Measurements from ENCODE around the gene DDB1. TPM values are rescaled to one million over a fixed set of nuclear protein-coding genes. Genes with fewer than 3 reads are reported as not detected.

Gene DDB1
- polyA plus RNA-seq, 5 donors, result 164 to 194 (median 176) TPM

DNA sequence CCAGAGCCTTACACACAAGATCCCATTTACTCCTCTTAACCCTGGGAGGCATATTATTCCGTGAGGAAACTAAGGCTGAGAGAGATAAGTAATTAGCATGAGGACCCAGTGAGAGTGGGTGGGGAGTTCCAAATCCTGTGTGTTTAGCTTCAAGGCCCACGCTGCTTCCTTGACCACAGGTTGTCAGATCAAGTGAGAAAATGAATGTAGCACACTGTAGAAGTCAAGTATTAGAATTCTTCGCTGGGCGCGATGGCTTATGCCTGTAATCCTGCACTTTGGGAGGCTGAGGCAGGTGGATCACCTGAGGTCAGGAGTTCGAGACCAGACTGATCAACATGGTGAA, 25.0 kb upstream of the DDB1 start:
- no peak for DNase-seq

DNA sequence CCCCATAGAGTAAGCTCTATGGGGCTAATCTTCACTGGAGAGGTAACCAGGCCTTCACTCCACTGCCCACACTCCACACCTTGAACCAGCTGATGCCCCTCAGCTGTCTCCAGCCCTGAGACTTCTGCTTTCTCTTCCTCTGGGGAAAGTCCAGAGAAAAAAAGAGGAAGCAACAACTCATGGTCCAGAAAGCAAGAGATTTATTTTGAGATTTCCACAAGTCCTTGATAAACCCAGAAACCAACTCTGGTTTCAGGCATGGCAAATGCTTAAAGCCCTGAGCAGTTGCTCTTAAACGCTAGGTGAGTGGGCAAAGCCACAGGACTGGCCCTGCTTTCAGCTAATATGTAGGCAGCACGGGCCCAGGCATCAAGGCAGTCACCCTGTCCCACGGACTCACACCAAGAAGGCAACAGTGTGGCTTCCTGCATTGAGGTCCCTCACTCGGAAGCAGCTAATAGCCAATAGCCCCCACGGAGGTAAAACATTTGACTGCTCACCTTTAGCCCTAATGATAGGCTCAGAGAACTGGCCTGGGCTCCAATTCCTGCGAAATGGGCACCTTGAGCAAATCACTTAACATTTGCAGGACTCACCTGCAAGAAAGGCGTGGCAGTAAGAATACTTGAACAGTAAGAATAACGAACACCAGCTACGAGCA, 24.5 kb upstream of the DDB1 start:
- no peak for DNase-seq

DNA sequence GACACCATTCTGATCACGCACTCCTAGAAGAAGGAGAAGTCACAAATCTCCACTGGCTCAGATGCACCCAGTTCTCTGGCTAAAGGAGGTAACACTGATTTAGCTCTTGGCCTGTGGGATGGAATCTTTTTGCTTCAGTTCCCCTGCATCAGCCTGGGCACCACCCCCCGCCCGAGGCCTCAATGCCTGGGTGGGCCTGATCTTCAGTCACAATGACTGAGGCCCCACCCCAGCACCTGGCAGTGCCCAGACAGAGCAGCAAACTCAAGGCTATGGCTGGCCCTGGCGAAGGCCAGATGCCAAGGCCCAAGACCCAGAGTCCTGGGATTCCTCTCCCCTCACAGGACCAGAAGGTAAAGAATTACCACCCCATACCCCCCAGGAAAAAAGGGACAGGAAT, 23.8 kb upstream of the DDB1 start:
- no peak for DNase-seq

DNA sequence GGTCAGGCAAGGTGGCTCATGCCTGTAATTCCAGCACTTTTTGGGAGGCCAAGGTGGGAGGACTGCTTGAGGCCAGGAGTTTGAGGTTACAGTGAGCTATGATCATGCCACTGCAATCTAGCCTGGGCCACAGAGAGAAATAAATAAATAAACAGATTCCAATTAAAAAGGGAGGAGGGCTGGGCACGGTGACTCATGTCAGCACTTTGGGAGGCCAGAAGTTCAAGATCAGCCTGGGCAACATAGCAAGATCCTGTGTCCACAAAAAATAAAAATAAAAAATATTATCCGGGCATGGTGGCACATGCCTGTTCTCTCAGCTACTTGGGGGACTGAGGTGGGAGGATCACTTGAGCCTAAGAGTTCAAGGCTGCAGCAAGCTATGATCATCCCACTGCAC, 21.3 kb upstream of the DDB1 start:
- DNase-seq, result no peak

DNA sequence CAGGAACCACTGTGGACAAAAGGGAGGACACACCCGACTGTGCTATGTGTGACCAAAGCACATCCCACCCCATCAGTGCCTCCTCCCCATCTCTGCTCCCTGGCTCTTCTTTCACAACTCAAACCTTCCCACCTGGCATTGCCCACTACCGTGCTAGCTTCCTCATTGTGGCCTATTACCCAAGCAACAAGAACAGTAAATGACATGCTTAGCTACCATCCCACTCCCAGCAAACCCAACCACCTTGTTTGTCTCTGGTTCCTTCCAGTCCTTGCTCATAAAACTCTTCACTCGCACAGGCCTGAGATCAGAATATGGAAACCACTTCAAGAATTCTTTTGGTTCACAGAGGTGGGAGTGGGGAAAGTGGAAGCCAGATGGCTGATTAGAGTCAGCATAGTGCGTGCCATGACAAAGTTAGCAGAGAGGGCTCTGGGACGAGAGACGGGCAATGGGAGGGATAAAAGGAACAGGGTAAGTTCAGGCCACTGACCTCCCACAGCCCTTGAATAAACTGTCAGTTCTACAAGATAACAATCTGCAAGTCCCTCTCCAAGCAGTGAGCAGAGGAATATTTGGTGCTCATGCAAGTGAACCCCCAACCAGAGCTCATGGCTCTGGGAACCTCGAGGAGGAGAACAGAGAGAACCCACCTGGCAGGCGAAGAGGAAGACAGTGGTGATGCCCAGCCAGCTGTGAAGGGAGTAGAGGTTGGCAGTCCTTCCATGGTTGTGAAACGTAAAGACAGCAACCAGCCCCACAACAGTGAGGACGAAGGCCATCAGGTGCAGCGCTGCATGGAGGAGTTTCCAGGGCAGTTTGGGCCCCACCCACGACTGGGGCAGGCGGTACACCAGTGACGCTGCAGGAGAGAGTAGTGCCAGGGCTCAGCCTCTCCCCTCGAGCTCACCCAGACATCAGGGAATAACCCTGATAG, 20.5 kb upstream of the DDB1 start:
- DNase-seq, result no peak

DNA sequence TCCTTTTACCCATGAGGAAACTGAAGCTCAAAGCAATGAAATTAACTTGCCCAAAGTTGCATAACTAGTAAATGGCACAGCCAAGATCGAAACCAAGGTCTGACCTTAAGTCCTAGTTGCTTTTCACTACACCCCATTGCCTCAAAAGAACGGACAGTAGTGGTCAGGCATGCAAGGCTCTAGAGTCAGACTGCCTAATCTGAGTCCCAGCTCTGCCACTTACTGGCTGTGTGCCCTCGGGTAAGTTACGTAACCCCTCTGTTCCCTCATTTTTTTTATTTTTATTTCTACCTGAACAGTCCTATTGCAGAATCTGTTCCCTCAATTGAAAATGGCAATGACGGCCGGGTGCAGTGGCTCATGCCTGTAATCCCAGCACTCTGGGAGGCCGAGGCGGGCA, 19.1 kb upstream of the DDB1 start:
- no peak for DNase-seq

DNA sequence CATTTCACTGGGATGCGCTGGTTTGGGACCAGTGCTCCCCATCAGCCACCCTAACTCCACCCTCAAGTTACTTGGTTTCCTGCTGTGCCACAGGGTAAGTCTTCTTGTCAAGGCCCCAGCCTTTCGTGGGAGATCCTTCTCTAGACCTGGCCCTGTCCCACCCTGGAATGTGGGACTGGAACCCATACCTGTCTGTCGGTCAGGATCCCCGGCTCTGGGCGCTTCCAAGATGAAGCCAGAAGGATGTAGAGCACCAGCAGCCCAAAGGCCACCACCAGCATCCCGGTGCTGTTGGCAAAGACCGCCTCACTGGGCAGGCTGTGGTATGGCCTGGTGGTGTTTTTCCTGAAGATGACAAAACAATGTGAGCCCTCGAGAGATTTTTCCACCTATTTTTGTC, 17.9 kb upstream of the DDB1 start:
- DNase-seq, result no peak

DNA sequence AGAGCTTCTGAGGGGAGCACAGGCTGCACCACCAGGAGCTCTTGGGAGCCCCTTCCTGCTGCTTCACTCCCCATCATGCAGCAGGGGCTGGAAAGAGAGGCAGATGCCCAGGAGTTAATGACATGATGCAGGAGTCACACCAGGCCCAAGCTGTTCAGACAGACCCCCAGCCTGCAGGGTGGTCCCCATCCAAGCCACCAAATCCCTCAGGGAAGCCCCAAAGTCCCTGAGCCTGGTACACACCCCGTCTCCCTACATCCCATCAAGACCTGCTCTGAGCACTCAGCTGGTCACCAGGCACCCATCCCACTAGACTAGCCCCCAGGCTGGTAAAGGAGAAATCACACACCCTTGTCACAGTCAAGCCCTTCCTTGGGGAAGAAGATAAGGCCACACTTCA, 17.4 kb upstream of the DDB1 start:
- no peak for DNase-seq

DNA sequence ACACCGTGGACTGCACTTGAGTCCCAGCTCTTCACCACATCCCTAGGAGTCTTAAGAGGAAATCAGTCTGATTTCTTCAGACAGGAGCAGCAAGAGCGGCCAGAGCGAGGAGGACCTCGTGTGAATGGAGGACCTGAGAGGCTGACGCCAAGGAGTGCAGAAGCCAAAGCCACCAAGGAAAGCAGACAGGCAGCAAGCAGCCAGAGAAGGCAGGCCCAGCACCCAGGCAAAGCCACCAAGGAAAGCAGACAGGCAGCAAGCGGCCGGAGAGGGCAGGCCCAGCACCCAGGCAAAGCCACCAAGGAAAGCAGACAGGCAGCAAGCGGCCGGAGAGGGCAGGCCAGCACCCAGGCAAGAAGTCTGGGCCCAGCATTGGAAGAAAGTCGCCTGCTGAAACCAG, 17.0 kb upstream of the DDB1 start:
- no peak for DNase-seq

DNA sequence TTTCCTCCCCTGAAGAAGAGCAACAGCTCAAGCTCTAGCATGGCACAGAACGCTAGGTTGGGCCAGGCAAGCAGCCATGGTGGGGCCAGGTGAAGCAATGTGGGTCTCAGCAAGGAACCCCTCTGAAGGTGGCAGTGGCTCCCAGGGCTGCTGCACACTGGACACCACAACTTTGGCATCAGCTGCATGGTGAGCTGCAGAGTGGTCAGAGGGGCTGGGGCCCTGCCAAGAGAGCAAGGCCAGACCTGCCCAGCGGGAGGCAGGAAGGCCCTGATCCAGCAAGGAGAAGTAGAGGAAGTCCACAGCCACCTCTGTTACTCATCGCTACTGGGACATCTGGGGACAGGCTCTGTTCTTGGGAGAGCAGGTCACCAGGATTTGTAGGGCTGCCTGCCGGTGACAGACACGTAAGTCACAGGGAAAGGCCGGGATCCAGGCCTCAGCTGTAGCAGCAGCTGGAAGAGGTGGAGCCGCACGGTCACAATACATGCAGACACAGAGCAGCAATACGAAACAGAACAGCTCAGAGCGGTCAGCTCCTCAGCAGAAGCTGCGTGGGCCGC, 16.4 kb upstream of the DDB1 start:
- no peak for DNase-seq

DNA sequence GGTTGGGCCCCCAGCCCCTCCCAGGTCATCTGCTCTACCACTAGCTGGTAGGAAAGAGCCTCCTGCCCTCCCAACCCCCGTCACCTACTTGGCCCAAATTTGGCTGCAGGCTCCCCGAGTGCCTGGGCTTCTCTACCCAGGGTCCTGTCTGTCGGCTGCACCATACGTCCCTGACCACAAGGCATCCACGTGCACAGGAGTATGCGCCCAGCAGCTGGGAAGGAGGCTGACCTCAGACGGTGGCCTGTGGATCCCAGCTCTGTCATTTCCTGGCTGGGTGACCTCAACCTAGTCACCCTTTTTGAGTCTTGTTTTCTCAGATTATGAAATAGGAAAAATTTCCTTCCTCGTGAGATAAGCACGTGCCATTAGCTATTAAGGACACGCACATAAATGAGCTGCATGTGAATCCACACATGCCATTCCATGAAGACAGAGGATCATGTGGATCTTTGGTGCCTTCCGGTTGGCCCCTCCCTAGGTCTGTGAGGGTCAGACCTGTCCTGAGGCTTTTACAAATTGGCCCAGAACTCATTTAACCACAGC, 15.1 kb upstream of the DDB1 start:
- DNase-seq, result no peak

DNA sequence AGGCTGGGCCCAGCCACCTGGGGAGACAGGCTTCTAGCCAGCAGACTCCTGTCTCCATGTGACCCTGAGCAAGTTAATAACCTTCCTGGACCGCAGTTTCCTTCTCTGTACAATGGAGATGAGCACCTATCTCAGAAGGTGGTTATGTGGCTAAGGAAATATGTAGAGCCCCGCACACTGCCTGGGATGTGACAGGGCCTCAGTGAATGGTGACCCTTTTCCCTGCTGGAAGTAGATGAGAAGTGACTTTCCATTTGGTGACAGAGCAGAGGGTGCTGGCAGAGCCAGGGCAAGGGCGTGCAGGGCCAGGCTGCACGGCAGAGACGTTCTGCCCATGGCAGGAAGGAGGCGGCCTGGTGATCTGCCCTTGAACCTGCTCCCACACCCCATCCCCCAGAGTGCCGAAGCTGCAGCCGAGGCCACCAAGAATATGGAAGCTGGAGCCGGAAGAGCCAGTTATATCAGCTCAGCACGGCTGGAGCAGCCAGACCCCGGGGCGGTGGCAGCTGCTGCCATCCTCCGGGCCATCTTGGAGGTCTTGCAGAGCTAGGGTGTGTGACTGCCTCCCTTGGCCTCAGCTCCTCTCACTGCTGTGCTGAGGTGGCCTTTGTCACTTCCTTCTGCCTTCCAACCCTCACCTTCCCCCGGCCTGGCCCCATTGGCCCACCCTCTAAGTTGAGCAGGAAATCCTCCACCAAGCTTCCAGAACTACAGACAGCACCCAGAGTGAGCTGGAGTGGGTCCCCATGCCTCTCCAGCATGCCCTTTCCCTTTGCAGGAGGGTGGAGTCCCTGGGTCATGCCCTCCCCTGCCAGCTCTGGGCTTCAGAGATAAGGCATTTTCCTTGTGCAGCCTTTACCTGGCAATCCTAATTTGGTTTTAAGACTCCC, 13.3 kb upstream of the DDB1 start:
- no peak for DNase-seq

DNA sequence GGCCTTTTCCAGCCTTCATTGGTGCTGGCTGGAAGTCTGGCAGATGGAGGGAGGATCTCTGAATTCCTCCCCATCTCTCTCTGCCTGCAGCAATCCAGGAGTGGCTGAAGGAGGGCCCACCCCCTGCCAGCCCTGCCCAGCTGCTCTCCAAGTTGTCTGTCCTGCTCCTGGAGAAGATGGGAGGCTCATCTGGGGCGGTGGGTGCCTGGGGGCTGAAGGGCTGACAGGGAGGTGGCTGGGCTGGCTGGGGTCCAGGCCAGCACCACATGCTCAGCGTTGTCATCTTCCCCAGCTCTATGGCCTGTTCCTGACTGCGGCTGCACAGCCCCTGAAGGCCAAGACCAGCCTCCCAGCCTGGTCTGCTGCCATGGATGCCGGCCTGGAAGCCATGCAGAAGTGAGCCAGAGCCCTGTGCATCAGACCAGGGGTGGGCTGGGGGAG, 12.3 kb upstream of the DDB1 start:
- no peak for DNase-seq

DNA sequence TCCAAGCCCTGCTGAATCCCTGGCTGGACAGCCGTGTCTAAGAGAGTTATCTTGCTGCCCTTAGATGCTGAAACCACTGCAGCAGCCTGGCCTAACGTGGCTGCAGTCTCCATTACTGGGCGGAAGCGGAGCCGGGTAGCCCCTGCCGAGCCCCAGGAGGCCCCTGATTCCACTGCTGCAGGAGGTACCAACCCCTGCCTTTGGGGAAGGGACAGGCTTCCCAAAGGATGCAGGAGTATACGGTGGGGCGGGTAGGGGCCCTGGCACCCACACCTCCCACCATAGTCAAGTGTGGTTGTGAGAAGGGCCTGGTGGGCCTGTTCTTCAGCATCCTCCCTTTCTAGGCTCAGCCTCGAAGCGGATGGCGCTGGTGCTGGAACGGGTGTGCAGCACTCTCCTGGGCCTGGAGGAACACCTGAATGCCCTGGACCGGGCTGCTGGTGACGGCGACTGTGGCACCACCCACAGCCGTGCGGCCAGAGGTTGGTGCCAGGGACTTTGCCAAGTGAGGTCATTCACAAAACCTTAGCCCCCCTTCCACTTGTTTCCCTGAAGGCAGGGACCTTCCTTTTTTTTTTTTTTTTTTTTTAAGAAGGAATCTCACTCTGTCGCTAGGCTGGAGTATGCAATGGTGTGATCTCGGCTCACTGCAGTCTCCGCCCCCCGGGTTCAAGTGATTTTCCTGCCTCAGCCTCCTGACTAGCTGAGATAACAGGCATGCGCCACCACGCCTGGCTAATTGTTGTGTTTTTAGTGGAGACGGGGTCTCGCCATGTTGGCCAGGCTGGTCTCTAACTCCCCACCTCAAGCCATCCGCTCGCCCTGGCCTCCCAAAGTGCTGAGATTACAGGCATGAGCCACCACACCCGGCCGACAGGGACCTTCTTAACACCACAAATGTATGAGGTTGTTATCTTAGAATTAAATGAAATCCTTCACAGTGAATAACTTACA, 11.2 kb upstream of the DDB1 start:
- no peak for DNase-seq

DNA sequence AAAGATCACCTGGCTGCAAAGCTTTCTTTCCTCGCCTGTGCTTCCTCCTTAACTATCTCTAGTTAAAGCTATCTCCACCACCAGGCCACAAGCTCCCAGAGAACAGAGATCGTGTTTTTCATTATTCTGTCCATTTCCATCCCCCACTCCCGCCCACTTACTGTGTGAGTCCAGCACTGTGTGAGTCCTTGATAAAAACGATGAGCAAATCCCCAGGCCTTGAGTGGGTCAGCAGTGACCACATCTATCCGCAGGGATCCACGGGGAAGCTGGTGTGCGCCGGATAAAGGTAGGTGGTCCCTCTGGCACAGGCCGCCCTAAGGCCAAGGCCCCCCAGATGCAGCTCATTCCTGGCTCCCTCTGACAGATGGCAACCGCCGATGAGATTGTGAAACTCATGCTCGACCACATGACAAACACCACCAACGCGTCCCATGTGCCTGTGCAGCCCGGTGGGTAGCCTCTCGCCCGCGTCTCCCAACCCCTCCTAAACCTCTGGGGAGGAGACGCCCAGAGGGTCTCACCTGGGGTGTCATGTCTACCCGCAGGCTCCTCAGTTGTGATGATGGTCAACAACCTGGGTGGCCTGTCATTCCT, 9.4 kb upstream of the DDB1 start:
- DNase-seq, result no peak

DNA sequence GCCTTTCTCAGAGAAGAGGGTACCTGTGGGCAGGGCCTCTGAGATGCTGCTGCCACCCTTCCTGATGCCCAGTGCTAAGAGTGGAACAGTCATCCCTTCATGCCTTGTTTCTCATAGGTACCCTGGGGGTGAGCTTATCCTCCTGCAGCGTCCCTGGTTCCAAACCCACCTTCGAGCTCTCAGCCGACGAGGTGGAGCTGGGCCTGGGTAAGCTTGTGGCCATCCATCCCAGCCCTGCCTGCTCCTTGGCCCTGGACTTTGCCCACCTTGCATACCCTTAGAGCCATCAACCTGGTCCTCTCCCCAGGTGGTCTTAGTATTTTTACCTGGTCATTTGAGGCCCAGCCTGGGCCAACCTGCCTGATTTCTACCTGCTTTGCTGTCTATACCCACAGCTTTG, 8.8 kb upstream of the DDB1 start:
- DNase-seq, result no peak

DNA sequence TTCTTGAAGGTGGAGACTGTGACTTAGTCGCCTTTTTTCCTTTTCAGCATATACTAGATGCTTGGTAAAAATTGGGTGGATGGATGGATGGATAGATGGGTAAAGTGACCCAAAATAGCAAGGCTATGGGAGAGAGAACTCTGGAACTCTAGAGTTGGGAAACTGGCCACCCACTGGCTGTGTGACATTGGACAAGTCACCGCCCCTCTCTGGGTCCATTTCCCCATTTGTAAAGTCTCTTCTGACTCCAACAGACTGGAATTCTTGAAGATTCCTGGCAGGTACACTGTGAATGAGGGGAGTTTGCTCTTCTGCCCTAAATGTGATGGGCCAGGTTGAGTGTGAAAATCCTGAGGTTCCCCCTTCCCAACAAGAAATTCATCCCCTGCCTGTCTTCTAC, 8.1 kb upstream of the DDB1 start:
- DNase-seq, result no peak

DNA sequence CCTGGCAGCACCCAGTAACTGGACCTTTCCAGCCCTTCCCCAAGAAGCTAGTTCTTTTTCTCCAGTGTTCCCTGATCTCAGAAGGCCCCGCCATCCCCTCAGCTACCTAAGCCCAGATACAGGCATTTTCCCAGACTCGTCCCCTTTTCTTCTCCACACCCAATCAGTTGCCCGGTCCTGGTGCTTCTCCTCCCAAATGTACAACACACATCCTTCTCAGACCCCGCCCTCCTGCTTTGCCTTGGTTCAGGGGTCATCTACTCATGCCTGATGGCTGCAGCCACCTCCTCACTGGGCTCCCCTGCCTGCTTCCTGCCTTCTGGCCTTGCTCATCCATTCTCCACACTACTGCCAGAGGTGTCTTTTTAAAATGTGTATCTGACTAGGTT, 6.6 kb upstream of the DDB1 start:
- no peak for DNase-seq

DNA sequence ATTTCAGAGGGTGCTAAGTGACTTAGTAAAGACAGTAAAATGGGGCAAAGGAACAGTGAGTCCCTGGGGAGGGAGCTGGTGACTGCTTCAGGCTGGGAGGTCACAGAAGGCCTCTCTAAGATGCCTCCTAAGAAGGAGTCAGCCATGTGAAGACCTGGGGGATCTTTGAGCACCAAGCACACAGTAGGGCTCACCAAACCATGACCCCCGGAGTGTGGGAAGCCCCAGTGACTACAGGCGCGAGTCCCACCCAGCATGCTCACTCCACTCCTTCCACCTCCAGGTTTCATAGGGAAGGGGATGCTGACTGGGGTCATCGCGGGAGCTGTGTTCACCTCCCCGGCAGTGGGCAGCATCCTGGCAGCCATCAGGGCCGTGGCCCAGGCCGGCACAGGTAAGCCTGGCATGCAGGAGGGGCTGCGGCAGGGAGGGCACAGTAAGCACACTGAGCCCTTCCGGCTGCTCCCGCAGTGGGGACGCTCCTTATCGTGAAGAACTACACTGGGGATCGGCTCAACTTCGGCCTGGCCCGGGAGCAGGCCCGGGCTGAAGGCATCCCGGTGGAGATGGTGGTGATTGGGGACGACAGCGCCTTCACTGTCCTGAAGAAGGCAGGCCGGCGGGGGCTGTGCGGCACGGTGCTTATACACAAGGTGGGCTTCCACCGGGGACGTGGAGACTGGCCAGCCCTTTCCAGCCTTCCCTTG, 6.0 kb upstream of the DDB1 start:
- no peak for DNase-seq
